Fibroblast of peridontal ligament (primary cell): ENCODE data around the gene CNTN5.
"Not testable (repeated sequence)": the region's sequence is repeated elsewhere in the genome, so short reads cannot be mapped to it uniquely, and the experiment has no call there.

ENCODE experiments used
- DNase-seq: peaks from one replicate; pipeline ENCODE4 v3.0.0-alpha.2; 2010; ENCODE audit errors: extremely low read depth

The CNTN5 gene

DNA sequence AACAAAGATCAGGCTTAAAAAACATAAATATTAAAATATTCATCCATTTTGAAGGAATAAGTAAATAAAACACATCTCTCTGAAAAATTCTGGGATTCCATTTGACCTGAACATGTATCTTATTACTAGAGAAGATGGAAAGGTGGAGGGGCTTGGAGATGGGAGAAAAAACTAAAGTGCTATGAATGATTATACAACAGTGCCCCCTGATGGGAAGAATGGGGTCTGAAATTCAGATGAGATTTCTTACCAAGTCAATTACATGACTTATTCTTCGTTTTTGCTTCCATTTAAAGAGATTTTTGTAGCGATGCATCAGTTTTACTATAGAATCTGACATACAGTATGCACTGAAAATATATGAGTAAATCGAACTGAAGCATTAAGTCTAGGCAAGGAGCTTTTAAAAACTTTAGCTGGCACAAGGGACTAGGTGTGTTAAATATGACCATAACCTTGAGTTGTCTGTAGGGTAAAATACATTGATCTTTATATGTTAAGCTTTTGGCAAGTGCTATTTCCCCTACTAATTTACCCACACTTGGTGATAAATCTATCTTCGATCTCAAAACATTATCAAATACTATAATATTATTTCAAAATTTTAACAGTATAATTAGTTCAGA is 718.8 kb downstream of the CNTN5 start:
- peak; percentile 15 for DNase-seq

DNA sequence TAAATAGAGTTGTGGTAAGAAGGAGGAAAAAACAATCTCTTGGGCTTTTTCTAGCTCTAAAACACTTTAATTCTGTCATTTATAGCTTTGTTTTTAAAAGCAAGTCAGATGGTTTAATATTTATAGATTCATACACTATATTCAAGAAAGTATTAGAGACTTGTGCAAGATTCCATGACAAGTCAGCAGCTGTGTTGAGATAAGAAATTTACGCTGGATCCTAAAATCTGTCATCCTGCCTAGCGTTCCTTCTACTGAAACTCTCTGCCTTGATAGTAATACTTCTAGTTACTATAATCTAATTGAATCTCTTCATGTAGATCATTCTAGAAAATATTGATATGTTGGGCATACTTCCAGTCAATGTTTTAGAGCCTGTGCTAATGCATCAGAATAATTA is 721.8 kb downstream of the CNTN5 start:
- DNase-seq, result no peak

DNA sequence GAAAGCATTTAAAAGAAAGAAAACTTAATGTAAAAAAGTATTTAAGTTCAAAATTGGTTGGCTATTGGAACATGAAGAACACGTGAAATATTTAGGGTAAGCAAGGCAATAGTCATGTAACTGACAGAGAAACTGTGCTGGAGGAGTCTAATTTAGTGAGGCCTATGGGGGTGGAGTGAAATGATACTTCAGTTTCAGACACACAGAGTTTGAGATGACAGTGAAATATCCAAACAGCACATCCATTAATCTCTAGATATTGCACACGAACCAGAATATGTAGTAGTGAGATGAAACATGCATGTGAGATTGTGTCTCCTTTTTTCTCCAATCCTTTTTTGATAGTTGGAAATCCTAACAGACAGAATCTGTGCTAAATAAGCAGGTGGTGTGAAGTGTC is 739.0 kb downstream of the CNTN5 start:
- no peak for DNase-seq

DNA sequence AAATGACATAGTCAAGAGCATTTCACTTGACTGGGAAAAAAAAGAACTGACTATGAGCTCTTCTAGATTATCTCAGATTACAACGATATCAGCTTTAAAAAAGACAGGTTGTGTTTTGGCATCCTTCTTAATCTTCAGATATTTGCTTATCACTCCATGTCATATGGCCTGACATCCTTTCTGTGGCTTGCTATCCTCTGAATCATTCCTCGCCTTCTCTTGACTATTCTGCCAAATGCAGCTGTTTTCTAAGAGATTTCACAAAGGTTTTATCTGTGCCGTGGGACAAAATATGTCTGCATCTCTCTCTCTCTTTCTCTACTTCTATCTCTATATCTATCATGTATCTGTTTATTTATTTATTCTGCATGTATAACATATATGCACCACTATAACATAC is 746.1 kb downstream of the CNTN5 start:
- no peak for DNase-seq

DNA sequence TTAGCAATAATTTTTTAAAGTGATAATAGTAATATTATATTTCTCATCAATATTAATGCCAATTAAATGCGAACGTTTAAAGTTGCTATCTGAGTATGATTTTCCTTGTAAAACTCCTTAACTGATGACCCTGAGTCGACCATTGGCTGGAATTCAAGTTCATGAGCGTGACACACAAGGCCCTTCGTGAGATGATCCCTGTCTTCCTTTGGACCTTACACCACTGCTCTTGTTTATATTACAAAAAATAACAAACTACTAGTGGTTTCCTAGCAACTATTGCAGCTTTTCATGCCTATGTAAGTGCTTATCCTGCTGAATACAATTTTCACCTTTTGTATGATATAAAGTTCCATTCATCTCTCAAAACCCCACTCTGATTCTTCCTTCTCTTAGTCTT is 752.9 kb downstream of the CNTN5 start:
- no peak for DNase-seq

DNA sequence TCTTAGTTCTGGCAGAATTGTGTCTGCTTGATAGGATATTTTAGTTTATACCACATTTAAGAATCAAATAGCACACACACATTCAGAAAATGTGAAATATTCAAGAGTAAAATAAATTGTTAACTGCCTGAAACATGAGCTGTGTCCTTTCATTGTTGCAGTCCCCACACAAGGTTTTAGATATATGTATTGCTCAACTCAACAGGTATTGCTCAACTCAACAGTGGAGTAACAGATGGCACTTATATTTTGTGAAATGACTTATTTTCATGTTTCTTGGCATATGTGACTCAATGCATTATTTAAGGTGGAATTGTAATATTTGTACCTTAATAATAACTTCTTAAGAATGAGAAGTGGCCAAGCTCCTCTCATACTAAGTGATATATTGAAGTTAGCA is 760.3 kb downstream of the CNTN5 start:
- DNase-seq, result no peak

DNA sequence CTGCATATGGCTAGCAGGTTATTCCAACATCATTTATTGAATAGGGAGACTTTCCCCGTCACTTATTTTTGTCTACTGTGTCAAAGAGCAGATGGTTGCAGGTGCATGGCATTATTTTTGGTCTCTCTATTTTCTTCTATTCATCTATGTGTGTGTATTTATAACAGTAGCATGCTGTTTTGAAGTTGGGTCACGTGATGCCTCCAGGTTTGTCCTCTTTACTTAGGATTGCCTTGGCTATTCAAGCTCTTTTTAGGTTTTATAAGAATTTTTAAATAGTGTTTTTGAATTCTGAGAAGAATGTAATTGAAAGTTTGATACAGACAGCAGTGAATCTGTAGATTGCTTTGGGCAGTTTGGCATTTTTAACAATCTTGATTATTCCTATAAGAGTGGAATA is 770.6 kb downstream of the CNTN5 start:
- no peak for DNase-seq

DNA sequence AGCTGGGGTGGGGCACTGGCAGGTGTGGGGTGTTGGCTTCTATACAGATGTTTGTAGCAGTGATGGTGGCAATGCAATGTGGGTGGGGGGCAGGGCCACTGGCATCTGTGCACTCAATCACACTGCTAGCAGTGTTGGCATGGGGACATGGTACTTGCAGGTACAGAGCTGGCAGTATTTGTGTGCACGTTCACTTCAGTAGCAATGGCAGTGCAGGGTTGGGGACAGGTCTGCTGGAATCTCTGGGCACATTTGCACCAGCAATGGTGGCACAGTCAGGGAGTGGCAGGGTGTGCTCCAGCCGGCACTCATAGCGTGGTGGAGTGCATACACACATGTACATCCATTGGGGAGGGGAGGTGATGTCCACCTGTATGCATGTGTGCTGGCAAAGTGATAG is 775.2 kb downstream of the CNTN5 start:
- DNase-seq, result no peak

DNA sequence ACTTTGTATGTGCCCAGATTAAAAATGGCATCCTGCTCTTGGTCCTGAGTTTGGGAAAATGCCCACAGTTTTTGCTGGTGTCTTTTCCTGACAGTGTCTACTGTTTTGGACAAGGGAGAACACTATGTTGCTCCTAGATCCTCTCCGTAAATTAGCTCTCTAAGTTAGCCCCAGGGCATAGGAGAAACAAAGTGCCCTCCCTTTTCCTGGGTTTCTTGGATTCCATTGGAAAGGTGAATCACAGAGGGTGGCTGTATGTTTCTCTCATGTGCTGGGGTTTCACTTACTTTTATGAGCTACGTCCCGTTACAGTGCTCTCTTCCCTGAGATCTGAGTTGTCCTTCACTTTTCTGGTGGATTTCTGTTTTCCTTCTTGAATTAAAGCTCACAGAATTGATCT is 782.8 kb downstream of the CNTN5 start:
- DNase-seq, result no peak

DNA sequence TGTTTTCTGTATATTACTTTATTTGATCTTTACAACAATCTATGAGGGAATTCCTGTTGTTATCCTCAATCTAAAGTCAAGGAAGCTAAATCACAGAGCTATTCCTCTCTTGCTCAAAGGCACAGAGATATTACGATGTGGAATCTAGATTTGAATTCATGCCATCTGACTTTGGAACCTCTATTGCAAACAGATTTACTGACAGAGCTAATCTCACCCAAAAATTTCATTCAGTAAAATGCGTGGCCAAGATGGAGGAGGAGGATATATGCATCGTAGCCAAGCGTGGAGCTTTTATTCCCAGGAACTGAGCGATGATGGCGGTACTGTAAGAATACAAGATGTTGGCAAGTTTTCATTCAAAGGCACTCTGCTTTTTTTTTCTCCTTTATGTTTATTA is 791.8 kb downstream of the CNTN5 start:
- DNase-seq, result no peak

DNA sequence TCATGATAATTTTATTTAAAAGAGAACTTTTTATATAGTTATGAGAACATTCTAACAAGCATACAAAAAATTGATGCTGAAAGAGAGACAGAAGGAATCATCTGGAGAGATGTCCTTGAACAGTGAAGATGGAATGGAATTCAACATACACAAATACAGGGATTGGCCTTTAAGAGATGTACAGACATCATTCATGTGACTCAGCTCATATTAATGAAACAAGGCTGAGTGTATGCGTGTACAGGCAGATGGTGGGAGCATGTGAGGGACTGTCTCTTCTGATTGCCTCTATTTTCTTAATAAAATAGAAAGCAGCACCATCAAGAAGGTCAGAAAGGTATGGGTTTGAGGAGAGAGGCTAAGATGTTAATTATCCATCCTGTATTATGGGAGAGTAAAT is 793.3 kb downstream of the CNTN5 start:
- no peak for DNase-seq

DNA sequence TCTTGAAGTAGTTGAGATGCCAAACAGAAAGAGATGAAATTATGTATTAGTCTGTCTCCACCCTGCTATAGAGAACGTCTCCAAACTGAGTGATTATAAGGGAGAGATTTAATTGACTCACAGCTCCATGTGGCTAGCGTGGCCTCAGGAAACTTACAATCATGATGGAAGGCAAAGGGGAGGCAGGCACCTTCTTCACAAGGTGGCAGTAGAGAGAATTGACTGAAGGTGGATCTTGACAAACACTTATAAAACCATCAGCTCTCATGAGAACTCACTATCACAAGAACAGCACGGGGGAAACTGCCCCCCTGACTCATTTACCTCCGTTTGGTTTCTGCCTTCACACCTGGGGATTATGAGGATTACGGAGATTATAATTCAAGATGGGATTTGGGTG is 794.0 kb downstream of the CNTN5 start:
- DNase-seq, result no peak

DNA sequence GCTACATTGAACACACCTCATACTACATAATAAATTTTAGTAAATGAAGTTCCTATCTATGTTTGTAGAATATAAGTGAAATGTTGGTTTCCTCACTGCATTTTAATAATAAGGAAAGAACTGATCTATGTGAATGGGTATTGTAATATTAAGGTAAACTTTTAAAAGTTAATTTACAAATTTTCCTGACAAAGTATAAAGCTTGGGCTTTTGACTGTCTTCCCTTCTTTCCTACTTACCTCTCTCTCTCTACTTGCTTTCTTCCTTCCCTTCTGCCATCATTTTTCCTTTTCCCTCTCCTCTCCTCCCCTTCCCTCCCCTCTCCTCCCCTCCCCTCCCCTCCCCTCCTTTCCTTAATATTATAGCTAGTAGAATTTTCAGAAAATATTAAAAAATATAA is 798.2 kb downstream of the CNTN5 start:
- no peak for DNase-seq

DNA sequence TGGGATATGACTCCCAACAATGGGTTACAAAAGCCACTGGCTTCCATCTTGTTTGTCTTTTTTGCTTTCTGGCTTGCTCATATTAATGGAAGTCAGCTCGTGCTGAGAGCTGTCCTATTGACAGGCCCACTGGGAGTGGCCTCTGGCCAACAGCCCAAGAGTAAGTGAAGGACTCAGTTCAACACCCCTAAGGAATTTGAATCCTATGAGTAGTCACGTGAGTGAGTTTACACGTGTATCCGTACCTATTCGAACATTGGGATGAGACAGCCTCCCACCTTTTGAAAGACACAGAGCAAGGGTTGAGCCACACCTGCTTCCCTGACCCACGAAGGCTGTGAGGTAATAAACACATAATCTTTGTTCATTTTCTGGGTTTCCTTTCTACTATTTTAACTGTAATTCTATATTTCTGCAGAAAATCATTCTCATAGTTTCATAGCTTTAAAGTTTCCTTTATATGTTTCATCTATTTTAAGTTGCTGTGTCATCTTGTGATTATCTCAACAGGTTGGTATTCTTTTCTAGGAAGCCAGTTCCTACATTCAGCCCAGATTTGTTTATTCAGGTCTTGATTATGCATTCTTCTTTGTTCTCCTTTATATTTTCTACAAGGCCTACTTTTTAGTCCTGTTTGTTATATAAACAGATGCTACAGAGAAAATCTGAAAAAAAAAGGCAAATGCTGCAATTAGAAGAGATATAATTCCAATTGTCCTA is 802.3 kb downstream of the CNTN5 start:
- DNase-seq, result no peak

DNA sequence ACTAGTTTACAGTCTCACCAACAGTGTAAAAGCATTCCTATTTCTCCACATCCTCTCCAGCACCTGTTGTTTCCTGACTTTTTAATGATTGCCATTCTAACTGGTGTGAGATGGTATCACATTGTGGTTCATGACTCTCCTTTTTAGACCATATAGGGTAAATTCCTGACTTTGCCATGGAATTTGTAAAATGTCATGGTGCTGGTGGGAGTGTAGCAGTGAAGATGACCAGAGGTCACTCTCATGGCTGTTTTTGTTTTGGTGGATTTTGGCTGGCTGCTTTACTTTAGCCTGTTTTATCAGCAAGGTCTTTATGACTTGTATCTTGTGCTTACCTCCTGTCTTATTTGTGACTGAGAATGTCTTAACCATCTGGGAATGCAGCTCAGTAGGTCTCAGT is 816.0 kb downstream of the CNTN5 start:
- DNase-seq, result not testable (repeated sequence)

DNA sequence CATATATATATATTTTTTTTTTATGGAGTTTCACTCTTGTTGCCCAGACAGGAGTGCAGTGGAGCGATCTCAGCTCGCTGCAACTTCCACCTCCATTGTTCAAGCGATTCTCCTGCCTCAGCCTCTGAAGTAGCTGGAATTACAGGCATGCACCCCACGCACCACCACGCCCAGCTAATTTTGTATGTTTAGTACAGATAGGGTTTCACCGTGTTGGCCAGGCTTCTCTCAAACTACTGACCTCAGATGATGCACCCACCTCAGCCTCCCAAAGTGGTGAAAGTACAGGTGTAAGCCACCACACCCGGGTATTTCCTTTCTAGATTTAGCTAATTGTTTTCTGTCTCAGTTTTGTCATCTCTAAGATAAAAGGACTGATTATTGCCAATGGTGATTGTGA is 821.1 kb downstream of the CNTN5 start:
- DNase-seq, result no peak

DNA sequence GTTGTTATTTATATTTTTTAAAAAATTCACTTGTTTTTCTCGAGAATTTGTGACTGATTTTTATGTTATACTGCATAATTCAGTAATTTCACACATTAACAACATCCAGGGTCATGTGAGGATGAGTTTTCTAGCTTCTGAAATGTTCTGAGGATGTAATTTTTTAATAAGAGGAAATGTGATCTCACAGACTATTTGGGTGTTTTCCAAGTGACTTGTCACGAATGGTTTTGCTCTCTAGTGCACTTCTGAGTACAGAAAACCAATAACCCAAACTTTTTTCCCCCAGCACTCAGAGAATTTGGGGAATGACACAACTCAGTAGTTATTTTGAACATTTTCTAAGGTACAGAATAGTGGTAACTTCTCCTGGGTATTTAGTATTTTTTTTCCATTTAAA is 845.2 kb downstream of the CNTN5 start:
- no peak for DNase-seq

DNA sequence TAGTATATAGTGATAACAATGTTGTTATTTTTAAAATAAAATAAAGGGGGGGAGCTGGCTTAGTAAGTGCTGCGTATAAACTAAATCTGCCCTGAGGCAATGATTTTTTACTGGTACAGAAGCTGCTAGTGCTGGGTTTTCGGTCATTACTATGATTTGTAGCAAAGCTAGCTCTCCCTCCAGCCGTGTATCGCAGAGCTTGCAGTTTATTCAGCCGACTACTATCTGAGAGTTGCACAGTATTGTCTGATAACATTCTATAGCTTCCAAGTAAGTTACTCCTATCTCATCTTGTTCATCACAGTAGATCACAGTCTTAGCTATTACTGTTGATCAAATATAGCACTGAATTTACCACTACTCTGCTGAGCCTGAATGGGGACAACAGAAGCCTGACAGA is 860.9 kb downstream of the CNTN5 start:
- DNase-seq, result no peak

DNA sequence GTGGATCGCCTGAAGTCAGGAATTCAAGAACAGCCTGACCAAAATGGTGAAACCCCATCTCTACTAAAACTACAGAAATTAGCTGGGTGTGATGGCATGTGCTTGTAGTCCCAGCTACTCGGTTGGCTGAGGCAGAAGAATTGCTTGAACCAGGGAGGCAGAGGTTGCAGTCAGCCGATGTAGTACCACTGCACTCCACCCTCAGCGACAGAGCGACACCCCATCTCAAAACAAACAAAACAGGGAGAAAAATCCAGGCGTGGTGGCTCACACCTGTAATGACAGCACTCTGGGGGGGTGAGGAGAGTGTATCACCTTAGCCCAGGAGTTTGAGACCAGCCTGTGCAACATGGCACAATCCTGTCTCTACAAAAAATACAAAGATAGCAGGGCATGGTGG is 864.0 kb downstream of the CNTN5 start:
- no peak for DNase-seq

DNA sequence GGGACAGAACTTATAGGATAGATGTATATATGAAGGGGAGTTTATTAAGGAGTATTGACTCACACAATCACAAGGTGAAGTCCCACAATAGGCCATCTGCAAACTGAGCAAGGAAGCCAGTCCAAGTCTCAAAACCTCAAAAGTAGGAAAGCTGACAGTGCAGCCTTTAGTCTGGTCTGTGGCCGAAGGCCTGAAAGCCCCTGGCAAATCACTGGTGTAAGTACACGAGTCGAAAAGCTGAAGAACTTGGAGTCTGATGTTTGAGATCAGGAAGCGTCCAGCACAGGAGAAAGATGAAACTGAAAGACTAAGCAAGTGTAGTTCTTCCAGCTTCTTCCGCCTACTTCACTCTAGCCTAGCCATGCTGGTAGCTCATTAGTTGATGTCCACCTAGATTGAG is 866.7 kb downstream of the CNTN5 start:
- no peak for DNase-seq

DNA sequence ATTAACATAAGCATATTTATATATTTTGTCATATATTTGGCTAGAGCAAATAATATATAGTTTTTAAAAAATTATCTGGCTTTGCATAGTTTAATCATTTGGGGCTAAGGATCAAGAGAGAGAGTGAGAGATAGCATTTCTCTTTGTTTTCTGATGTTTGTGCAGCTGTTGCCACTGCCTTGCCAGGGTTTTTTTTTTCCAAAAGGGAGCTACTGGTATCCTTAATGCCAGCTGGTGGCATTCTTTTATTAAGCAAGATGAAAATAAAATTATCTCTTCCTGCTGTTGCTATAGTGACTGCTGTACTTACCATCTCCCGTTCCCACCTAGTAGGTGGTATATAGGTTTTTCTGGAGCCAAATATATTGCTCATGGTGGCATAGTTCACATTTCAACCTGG is 873.1 kb downstream of the CNTN5 start:
- no peak for DNase-seq

DNA sequence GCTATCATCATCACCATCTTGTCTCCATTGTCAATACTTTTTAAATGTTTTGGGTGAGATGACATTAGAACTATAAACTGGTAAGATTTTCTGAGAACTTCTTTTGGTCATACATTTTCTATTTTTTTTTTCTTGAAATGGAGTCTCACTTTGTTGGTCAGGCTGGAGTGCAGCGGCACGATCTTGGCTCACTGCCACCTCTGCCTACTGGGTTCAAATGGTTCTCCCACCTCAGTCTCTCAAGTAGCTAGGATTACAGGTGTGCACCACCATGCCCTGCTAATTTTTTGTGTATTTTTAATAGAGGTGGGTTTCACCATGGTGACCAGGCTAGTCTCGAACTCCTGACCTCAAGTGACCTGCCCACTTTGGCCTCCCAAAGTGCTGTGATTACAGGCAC is 880.4 kb downstream of the CNTN5 start:
- DNase-seq, result no peak

DNA sequence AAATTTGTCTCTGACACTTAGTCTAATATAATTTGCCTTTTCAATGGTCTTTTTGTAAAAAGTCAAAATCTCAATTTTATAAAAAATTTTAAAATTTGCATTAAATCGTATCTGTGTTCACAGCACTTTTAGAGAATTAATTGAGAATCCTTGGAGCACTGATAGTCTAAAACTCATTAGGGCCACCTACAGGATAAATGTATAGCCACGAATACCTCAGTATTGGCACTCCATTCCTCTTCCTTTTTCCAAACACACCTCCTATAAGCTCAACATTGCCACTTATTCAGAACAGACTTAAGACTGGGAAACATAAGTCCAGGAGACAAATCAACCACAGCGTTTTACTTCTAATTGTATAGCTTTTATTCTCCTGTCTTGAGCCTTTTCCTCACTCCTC is 890.4 kb downstream of the CNTN5 start:
- no peak for DNase-seq

DNA sequence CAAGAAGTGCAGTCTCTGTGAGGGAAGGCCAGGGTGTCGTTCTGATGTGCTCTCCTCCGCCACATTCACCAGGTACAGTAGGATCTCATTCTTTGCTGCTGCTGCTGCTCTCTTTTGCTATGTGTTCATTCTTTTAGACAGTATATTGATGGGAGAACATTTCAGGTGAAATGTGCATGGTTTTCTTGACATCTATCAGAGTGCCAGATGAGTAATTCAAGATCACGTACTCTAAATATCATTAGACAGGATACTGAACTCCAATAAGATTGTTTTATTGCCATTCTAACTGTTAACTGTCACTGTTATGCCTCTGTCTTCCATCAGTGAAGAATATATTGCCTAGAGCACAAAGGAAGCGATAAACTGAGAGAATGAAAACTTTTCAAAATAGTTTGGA is 895.3 kb downstream of the CNTN5 start:
- DNase-seq, result no peak
